Lower lobe of right lung (tissue), 2 donors: ENCODE measurements around the gene SH3RF3. TPM values are rescaled to one million over a fixed set of nuclear protein-coding genes. Genes with fewer than 3 reads are reported as not detected.

Source experiments
- ATAC-seq, 2 donors: fragments of 200-7000 bp; cut with Tn5 transposase; one replicate each; pipeline ENCODE4 v1.9.1; 2020 to 2022; ENCODE audit warnings: mild to moderate bottlenecking in 2 of 2, moderate library complexity in 2 of 2
- DNase-seq: peaks from one replicate; pipeline ENCODE4 v3.0.0-alpha.2; 2020
- H3K27ac ChIP-seq: fragments of 200-600 bp; one replicate; pipeline ENCODE4 v1.8.0; 2022
- H3K27me3 ChIP-seq: fragments of 200-600 bp; one replicate; pipeline ENCODE4 v1.8.0; 2022; ENCODE audit warnings: low read depth
- H3K36me3 ChIP-seq: fragments of 200-600 bp; one replicate; pipeline ENCODE4 v1.8.0; 2022; ENCODE audit warnings: mild to moderate bottlenecking
- H3K4me1 ChIP-seq: fragments of 200-600 bp; one replicate; pipeline ENCODE4 v1.8.0; 2022
- H3K4me3 ChIP-seq: fragments of 200-600 bp; one replicate; pipeline ENCODE4 v1.8.0; 2022; ENCODE audit warnings: mild to moderate bottlenecking
- H3K9me3 ChIP-seq: fragments of 200-600 bp; one replicate; pipeline ENCODE4 v1.8.0; 2022
- intact Hi-C: fragments of 100-400 bp; cut with DNase I; formaldehyde crosslinking; loops from one replicate; pipeline ENCODE4 v1.11.0; 2022
- total RNA-seq: library from RNA; stranded (reverse); fragmentation: NEBNext Ultra II Directional; extraction: Animal tissue kit (Norgen Biotek cat#: 25700); gene quantifications from one replicate; pipeline ENCODE4 v1.2.1, GENCODE V29; 2021
- TF ChIP-seq, protein P1 (sequence below): fragments of 200-600 bp; IDR thresholded peaks from one replicate; pipeline ENCODE4 v1.8.0; 2022; ENCODE audit warnings: antibody characterized with exemption, mild to moderate bottlenecking
- donor health status: DM: no; HTN: yes; CAD: no; lungs with severe emphysema.

SH3RF3 gene
- total RNA-seq, 1 donor from 2014 or later = 5.7 TPM

GRCh38 chr2:109209412-109209811 lies 80.4 kb downstream of the SH3RF3 start:
- no peak overlapping the region for H3K4me3 ChIP-seq
- intact Hi-C loops = no loop called here
- no peak for DNase-seq
- TF ChIP-seq, protein P1, sequence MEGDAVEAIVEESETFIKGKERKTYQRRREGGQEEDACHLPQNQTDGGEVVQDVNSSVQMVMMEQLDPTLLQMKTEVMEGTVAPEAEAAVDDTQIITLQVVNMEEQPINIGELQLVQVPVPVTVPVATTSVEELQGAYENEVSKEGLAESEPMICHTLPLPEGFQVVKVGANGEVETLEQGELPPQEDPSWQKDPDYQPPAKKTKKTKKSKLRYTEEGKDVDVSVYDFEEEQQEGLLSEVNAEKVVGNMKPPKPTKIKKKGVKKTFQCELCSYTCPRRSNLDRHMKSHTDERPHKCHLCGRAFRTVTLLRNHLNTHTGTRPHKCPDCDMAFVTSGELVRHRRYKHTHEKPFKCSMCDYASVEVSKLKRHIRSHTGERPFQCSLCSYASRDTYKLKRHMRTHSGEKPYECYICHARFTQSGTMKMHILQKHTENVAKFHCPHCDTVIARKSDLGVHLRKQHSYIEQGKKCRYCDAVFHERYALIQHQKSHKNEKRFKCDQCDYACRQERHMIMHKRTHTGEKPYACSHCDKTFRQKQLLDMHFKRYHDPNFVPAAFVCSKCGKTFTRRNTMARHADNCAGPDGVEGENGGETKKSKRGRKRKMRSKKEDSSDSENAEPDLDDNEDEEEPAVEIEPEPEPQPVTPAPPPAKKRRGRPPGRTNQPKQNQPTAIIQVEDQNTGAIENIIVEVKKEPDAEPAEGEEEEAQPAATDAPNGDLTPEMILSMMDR = no peak
- ATAC-seq = no peak
- H3K4me1 ChIP-seq = peaks cover 28% of the 10 kb centered on the region
- no peak overlapping the region for H3K27ac ChIP-seq
- H3K9me3 ChIP-seq = no peaks in the 10 kb centered on the region
- no peaks in the 10 kb centered on the region for H3K36me3 ChIP-seq
- no peaks in the 10 kb centered on the region for H3K27me3 ChIP-seq

DNA sequence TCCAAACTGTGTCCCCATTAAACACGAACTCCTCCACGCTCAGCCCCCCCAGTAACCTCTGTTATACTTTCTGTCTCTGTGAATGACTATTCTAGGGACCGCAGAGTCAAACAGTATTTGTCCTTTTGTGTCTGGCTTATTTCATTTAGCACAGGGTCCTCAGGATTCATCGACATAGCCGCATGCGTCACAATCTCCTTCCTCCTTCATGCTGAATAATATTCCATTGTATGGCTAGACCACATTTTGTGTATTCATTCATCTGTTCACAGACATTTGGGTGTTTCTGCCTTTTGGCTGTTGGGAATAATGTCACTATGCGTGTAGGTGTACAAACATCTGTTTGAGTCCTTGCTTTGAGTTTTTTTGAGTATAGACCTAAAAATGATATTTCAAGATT lies 80.9 kb downstream of the SH3RF3 start:
- no peak for DNase-seq
- Histone ChIP-seq H3K9me3 (no peaks in the 10 kb centered on the region), H3K27ac (no peak overlapping the region), H3K27me3 (no peaks in the 10 kb centered on the region), H3K4me3 (no peak overlapping the region), H3K36me3 (no peaks in the 10 kb centered on the region), H3K4me1 (peaks cover 33% of the 10 kb centered on the region)
- no peak for ATAC-seq
- TF ChIP-seq, protein P1 = no peak
- intact Hi-C loops = no loop called here

GRCh38 chr2:109210431-109211200 lies 81.6 kb downstream of the SH3RF3 start:
- no peak overlapping the region for H3K27ac ChIP-seq
- no peak for ATAC-seq
- TF ChIP-seq, protein P1 = no peak
- H3K27me3 ChIP-seq = peaks cover 4% of the 10 kb centered on the region
- H3K36me3 ChIP-seq = no peaks in the 10 kb centered on the region
- no peak overlapping the region for H3K4me3 ChIP-seq
- intact Hi-C loops = no loop called here
- H3K9me3 ChIP-seq = no peaks in the 10 kb centered on the region
- peaks cover 37% of the 10 kb centered on the region for H3K4me1 ChIP-seq
- no peak for DNase-seq

- Histone ChIP-seq H3K36me3 (no peaks in the 10 kb centered on the region), H3K4me3 (no peak overlapping the region), H3K4me1 (peaks cover 37% of the 10 kb centered on the region), H3K9me3 (no peaks in the 10 kb centered on the region), H3K27me3 (peaks cover 9% of the 10 kb centered on the region), H3K27ac (no peak overlapping the region)
- ATAC-seq (no peak), DNase-seq (no peak)
- TF ChIP-seq, protein P1 = no peak
- intact Hi-C loops = no loop called here
Measured at GRCh38 chr2:109211315-109211714, 82.3 kb downstream of the SH3RF3 start.

DNA sequence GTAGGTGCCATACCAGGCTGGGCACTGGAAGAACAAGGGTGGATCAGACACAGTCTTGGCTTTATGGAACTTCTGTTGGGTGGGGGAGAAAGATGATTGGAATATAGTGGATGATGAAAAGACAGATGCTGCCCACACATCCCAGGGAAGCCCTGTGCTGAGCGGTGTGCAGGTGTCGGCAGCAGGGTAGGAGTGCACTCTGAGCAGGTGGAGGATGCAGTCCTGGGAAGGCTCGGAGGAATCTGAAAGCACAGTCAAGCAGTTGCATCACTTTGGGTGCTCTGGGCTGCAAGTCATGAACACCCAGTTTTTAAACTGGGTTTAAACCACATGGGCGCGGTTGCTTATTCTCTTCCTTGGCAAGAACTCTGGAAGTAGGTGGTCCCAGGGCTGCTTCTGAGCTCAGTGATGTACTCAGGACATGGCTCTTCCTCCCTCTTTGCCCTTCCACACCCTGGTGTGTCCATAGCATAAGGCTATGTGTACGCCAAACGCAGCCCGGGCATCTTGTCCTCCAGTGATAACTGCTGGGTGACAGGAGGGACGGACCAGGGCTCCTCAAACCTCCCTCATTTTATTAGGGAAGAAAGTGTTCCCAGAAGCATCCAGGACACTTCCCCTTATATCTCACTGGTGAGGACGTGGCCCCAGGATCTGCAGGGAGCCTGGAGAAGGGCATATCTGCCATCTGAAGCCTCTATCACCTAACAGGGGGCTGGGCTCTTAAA lies 84.0 kb downstream of the SH3RF3 start:
- TF ChIP-seq, protein P1 = no peak
- H3K4me1 ChIP-seq = peaks cover 44% of the 10 kb centered on the region
- H3K4me3 ChIP-seq = no peak overlapping the region
- H3K27ac ChIP-seq = no peak overlapping the region
- DNase-seq (no peak), ATAC-seq (no peak)
- intact Hi-C loops = no loop called here
- no peaks in the 10 kb centered on the region for H3K36me3 ChIP-seq
- H3K27me3 ChIP-seq = peaks cover 9% of the 10 kb centered on the region
- no peaks in the 10 kb centered on the region for H3K9me3 ChIP-seq
